SK-N-SH (cell line): ENCODE data around the gene CLDN14.

Source experiments
- EP300 ChIP-seq, 2 experiments: IDR thresholded peaks; 2 replicates each; pipeline versions ENCODE4 v1.4.0 to v1.6.1; 2012; ENCODE audit warnings: borderline replicate concordance in 1 of 2, low read depth in 1 of 2, low read length in 1 of 2
- FOXJ3 ChIP-seq: sonication (generic); formaldehyde crosslinking; IDR thresholded peaks from 2 replicates; pipeline ENCODE4 v1.5.1; 2020; ENCODE audit warnings: mild to moderate bottlenecking, missing genetic modification reagents
- GATA2 ChIP-seq: sonication (generic); formaldehyde crosslinking; IDR thresholded peaks from 2 replicates; pipeline ENCODE4 v1.5.0; 2020; ENCODE audit warnings: mild to moderate bottlenecking, missing genetic modification reagents
- MXI1 ChIP-seq: IDR thresholded peaks from 2 replicates; pipeline ENCODE4 v1.6.1; 2012; ENCODE audit warnings: mild to moderate bottlenecking, low read depth, low read length, improper control_type of control experiment
- POLR2AphosphoS5 ChIP-seq: IDR thresholded peaks from 2 replicates; pipeline ENCODE4 v1.6.1; 2012; ENCODE audit warnings: low read depth, low read length
- RAD21 ChIP-seq: IDR thresholded peaks from 2 replicates; pipeline ENCODE4 v1.6.1; 2012; ENCODE audit warnings: mild to moderate bottlenecking, low read length
- RFX5 ChIP-seq: IDR thresholded peaks from 2 replicates; pipeline ENCODE4 v1.6.1; 2012; ENCODE audit warnings: mild to moderate bottlenecking, improper control_type of control experiment, low read length
- TF ChIP-seq, protein P1 (sequence below): fragments of 200-600 bp; sonication (generic); IDR thresholded peaks from 2 replicates; pipeline ENCODE4 v1.6.1; 2017; ENCODE audit warnings: antibody characterized with exemption, mild to moderate bottlenecking, moderate library complexity
- TF ChIP-seq, protein P2 (sequence below): IDR thresholded peaks from 2 replicates; pipeline ENCODE4 v1.4.0; 2012; ENCODE audit warnings: low read depth, borderline replicate concordance

DNA sequence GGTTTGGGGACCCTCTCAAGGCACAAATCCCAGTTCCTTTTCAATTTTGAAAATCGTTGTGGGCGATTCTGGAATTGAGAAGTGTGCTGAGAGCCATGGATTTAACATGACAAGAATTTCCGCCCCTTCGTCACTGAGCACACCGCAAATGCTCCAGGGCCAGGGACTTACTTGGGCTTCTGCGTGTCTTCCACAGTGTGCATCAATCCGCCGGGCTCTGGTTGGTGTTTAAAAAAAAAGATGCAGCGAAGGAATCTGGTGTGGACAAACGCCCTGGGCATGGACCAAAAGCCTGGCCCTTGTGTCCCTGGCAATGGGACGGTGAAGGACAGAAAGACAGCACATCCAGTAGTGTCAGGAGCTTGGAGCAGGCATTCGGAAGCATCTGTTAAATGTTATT lies 696 bp upstream of the CLDN14 start:
- TF ChIP-seq, protein P1, sequence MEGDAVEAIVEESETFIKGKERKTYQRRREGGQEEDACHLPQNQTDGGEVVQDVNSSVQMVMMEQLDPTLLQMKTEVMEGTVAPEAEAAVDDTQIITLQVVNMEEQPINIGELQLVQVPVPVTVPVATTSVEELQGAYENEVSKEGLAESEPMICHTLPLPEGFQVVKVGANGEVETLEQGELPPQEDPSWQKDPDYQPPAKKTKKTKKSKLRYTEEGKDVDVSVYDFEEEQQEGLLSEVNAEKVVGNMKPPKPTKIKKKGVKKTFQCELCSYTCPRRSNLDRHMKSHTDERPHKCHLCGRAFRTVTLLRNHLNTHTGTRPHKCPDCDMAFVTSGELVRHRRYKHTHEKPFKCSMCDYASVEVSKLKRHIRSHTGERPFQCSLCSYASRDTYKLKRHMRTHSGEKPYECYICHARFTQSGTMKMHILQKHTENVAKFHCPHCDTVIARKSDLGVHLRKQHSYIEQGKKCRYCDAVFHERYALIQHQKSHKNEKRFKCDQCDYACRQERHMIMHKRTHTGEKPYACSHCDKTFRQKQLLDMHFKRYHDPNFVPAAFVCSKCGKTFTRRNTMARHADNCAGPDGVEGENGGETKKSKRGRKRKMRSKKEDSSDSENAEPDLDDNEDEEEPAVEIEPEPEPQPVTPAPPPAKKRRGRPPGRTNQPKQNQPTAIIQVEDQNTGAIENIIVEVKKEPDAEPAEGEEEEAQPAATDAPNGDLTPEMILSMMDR, result no peak
- TF ChIP-seq, protein P2, sequence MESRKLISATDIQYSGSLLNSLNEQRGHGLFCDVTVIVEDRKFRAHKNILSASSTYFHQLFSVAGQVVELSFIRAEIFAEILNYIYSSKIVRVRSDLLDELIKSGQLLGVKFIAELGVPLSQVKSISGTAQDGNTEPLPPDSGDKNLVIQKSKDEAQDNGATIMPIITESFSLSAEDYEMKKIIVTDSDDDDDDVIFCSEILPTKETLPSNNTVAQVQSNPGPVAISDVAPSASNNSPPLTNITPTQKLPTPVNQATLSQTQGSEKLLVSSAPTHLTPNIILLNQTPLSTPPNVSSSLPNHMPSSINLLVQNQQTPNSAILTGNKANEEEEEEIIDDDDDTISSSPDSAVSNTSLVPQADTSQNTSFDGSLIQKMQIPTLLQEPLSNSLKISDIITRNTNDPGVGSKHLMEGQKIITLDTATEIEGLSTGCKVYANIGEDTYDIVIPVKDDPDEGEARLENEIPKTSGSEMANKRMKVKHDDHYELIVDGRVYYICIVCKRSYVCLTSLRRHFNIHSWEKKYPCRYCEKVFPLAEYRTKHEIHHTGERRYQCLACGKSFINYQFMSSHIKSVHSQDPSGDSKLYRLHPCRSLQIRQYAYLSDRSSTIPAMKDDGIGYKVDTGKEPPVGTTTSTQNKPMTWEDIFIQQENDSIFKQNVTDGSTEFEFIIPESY, result no peak
- TF ChIP-seq EP300 (IDR thresholded peaks at IDR 0.05; ENCODE audit: borderline replicate concordance in 1 of 2, low read depth in 1 of 2, low read length in 1 of 2) (no peak), POLR2AphosphoS5 (no peak), RAD21 (no peak), MXI1 (no peak), GATA2 (CRISPR knock-in tag) (no peak), FOXJ3 (CRISPR knock-in tag) (no peak), RFX5 (no peak)
